AG04450 (cell line): ENCODE data around the gene FAIM2. TPM values are rescaled to one million over a fixed set of nuclear protein-coding genes. Genes with fewer than 3 reads are reported as not detected.
A peak's percentile ranks its signal among the peaks of the same experiment; 100 is the strongest.

ENCODE experiments used
- CTCF ChIA-PET: fragments of 300-600, 350-600 bp; formaldehyde crosslinking; extraction: SDS; loops from one replicate; lab custom pipeline; 2022; ENCODE audit warnings: antibody characterized with exemption, inconsistent platforms; lab: Charles Lee
- POLR2A ChIA-PET: fragments of 350-600 bp; formaldehyde crosslinking; extraction: SDS; loops from one replicate; lab custom pipeline; 2021; ENCODE audit warnings: antibody characterized with exemption, inconsistent platforms; lab: Yijun Ruan, JAX
- DNase-seq: peaks from one replicate; pipeline ENCODE4 v3.0.0-alpha.2; 2011; ENCODE audit warnings: low read depth, low spot score
- H3K27ac ChIP-seq: one replicate; pipeline ENCODE4 v1.5.1; 2012; ENCODE audit warnings: low read depth, low read length, control low read depth
- H3K27me3 ChIP-seq: one replicate; pipeline ENCODE4 v1.6.0; 2012; ENCODE audit warnings: low read length; ENCODE audit not compliant: control insufficient read depth, insufficient read depth
- H3K4me3 ChIP-seq: 2 replicates; pipeline ENCODE4 v1.5.1; 2011; ENCODE audit warnings: mild to moderate bottlenecking, low read depth, low read length, control low read depth
- H3K9me3 ChIP-seq: 2 replicates; pipeline ENCODE4 v1.5.1; 2012; ENCODE audit warnings: low read length; ENCODE audit not compliant: control insufficient read depth, insufficient read depth
- CTCF ChIP-seq: IDR thresholded peaks from 2 replicates; pipeline ENCODE4 v1.5.1; 2011; ENCODE audit warnings: low read depth, low read length, control low read depth, inconsistent platforms
- polyA plus RNA-seq: library from polyadenylated mRNA; depleted of rRNA; stranded (reverse); fragments of >200 nt; gene quantifications from 2 replicates; pipeline ENCODE4 v1.2.3, GENCODE V29; 2011

Gene FAIM2
- polyA plus RNA-seq, 1 experiment: 5.9 TPM

- POLR2A ChIA-PET: interaction anchor here (0.6 to 1.2 kb wide), 2 partner anchors 40 to 287 kb away, joined by 4 to 7 read pairs; no protein-coding TSS in a partner anchor
- Histone ChIP-seq H3K27me3 (peaks cover 2% of the 10 kb centered on the region), H3K4me3 (no peak overlapping the region), H3K27ac (no peak overlapping the region), H3K9me3 (no peaks in the 10 kb centered on the region)
- CTCF ChIA-PET: interaction anchor here (1.8 kb wide), 1 partner anchor 36 kb away, joined by 7 read pairs; no protein-coding TSS in a partner anchor
- DNase-seq: no peak
- no peak for TF ChIP-seq CTCF
Measured at GRCh38 chr12:49909356-49909755, 5.7 kb upstream of the FAIM2 start.

- no peak overlapping the region for H3K4me3 ChIP-seq
- no peak overlapping the region for H3K27ac ChIP-seq
- no peak for TF ChIP-seq CTCF
- H3K9me3 ChIP-seq: no peaks in the 10 kb centered on the region
- H3K27me3 ChIP-seq: peaks cover 2% of the 10 kb centered on the region
- ChIA-PET CTCF (interaction anchor here (0.8 to 2.5 kb wide), 5 partner anchors 38 to 205 kb away, joined by 3 to 13 read pairs (median 4); partner anchors contain the start of genes COX14 and TMBIM6), POLR2A (no interaction called here)
- no peak for DNase-seq
Measured at GRCh38 chr12:49907352-49907751, 3.7 kb upstream of the FAIM2 start.

- DNase-seq: no peak
- Histone ChIP-seq H3K27ac (no peak overlapping the region), H3K4me3 (no peak overlapping the region), H3K27me3 (no peaks in the 10 kb centered on the region), H3K9me3 (no peaks in the 10 kb centered on the region)
- POLR2A ChIA-PET: no interaction called here
- TF ChIP-seq CTCF: no peak
- CTCF ChIA-PET: interaction anchor here (1.1 to 2.5 kb wide), 4 partner anchors 10 to 206 kb away, joined by 3 to 13 read pairs (median 6); partner anchors contain the start of gene COX14
Measured at GRCh38 chr12:49905718-49906314, 2.1 kb upstream of the FAIM2 start.

GRCh38 chr12:49904601-49905000 is 901 bp upstream of the FAIM2 start:
- Histone ChIP-seq H3K4me3 (peak overlapping the region; percentile 50), H3K27ac (peak overlapping the region; percentile 86), H3K27me3 (no peaks in the 10 kb centered on the region), H3K9me3 (no peaks in the 10 kb centered on the region)
- no peak for TF ChIP-seq CTCF
- ChIA-PET CTCF (interaction anchor here (0.6 to 2.4 kb wide), 4 partner anchors 11 to 142 kb away, joined by 3 to 7 read pairs (median 4); no protein-coding TSS in a partner anchor), POLR2A (interaction anchor here (0.6 kb wide), 1 partner anchor 35 kb away, joined by 3 read pairs; no protein-coding TSS in a partner anchor)
- no peak for DNase-seq

- Histone ChIP-seq H3K9me3 (no peaks in the 10 kb centered on the region), H3K27ac (peak overlapping the region; percentile 21), H3K27me3 (peaks cover 7% of the 10 kb centered on the region), H3K4me3 (peak overlapping the region; percentile 54)
- TF ChIP-seq CTCF: no peak
- ChIA-PET POLR2A (no interaction called here), CTCF (interaction anchor here (0.6 kb wide), 1 partner anchor 43 kb away, joined by 3 read pairs; no protein-coding TSS in a partner anchor)
- DNase-seq: no peak
Measured at GRCh38 chr12:49903351-49903699, 375 bp downstream of the FAIM2 start.
